Measurements from ENCODE around the gene ZNF462. TPM values are rescaled to one million over a fixed set of nuclear protein-coding genes. Genes with fewer than 3 reads are reported as not detected.

ZNF462 gene
- total and polyA plus RNA-seq, 4 donors = 0.35 to 2.1 (median 1.4) TPM

- DNase-seq (ENCODE audit: low spot score) = no peak
- H3K36me3 ChIP-seq (ENCODE audit: control insufficient read depth in 4 of 4, insufficient read depth in 3 of 4, low read depth in 1 of 4, low read length in 3 of 4) = no peaks in the 10 kb centered on the region
- peak overlapping the region in 1 of 2 donors; percentile 42 for H3K27ac ChIP-seq (ENCODE audit: low read depth in 1 of 2, low read length in 2 of 2)
- H3K9me3 ChIP-seq (ENCODE audit: control insufficient read depth in 4 of 4, low read length in 3 of 4) = no peaks in the 10 kb centered on the region
- H3K9ac ChIP-seq (ENCODE audit: low read depth in 1 of 2, low read length in 2 of 2) = no peak overlapping the region
- H3K4me3 ChIP-seq (ENCODE audit: low read depth in 1 of 3, low read length in 3 of 3) = no peak overlapping the region
- H3K27me3 ChIP-seq (ENCODE audit: control insufficient read depth in 4 of 4, insufficient read depth in 4 of 4, low read length in 3 of 4) = peaks cover 0 to 3% (median 0%) of the 10 kb centered on the region in 4 donors
- no peaks in the 10 kb centered on the region for H3K4me1 ChIP-seq (ENCODE audit: control insufficient read depth in 4 of 4, insufficient read depth in 4 of 4, low read length in 3 of 4)
- TF ChIP-seq RAD21 (IDR thresholded peaks at IDR 0.05) (no peak), NR2F2 (IDR thresholded peaks at IDR 0.05) (no peak), CTCF (IDR thresholded peaks at IDR 0.05; ENCODE audit: low read depth, low read length, missing input control) (no peak), HNF4G (IDR thresholded peaks at IDR 0.05) (no peak), RXRA (IDR thresholded peaks at IDR 0.05) (no peak)
- WGBS = 64% methylated on average over 2 of the region's 2 CpGs
These were observed 99.2 kb downstream of the ZNF462 start for GRCh38 chr9:106962122-106962521.

GRCh38 chr9:106962615-106963363 is 99.8 kb downstream of the ZNF462 start:
- Histone ChIP-seq H3K9ac (ENCODE audit: low read depth in 1 of 2, low read length in 2 of 2) (no peak overlapping the region), H3K27ac (ENCODE audit: low read depth in 1 of 2, low read length in 2 of 2) (peak overlapping the region in 1 of 2 donors; percentile 30), H3K4me1 (ENCODE audit: control insufficient read depth in 4 of 4, insufficient read depth in 4 of 4, low read length in 3 of 4) (no peaks in the 10 kb centered on the region), H3K27me3 (ENCODE audit: control insufficient read depth in 4 of 4, insufficient read depth in 4 of 4, low read length in 3 of 4) (peaks cover 0 to 3% (median 0%) of the 10 kb centered on the region in 4 donors), H3K9me3 (ENCODE audit: control insufficient read depth in 4 of 4, low read length in 3 of 4) (no peaks in the 10 kb centered on the region), H3K4me3 (ENCODE audit: low read depth in 1 of 3, low read length in 3 of 3) (no peak overlapping the region), H3K36me3 (ENCODE audit: control insufficient read depth in 4 of 4, insufficient read depth in 3 of 4, low read depth in 1 of 4, low read length in 3 of 4) (no peaks in the 10 kb centered on the region)
- WGBS = 81% methylated on average over 8 of the region's 8 CpGs
- DNase-seq (ENCODE audit: low spot score) = no peak
- TF ChIP-seq JUND (IDR thresholded peaks at IDR 0.05) = no peak
- no peak for TF ChIP-seq MAX (IDR thresholded peaks at IDR 0.05)
- peak in 1 of 2 donors; percentile 36 for TF ChIP-seq RAD21 (IDR thresholded peaks at IDR 0.05)
- TF ChIP-seq YY1 (IDR thresholded peaks at IDR 0.05) = peak; percentile 10

GRCh38 chr9:106963684-106964083 is 100.7 kb downstream of the ZNF462 start:
- H3K36me3 ChIP-seq (ENCODE audit: control insufficient read depth in 4 of 4, insufficient read depth in 3 of 4, low read depth in 1 of 4, low read length in 3 of 4) = no peaks in the 10 kb centered on the region
- TF ChIP-seq YY1 (IDR thresholded peaks at IDR 0.05) (no peak), HNF4G (IDR thresholded peaks at IDR 0.05) (no peak)
- no peak for DNase-seq (ENCODE audit: low spot score)
- H3K27ac ChIP-seq (ENCODE audit: low read depth in 1 of 2, low read length in 2 of 2) = no peak overlapping the region
- H3K9ac ChIP-seq (ENCODE audit: low read depth in 1 of 2, low read length in 2 of 2) = no peak overlapping the region
- no peaks in the 10 kb centered on the region for H3K9me3 ChIP-seq (ENCODE audit: control insufficient read depth in 4 of 4, low read length in 3 of 4)
- peaks cover 0 to 3% (median 0%) of the 10 kb centered on the region in 4 donors for H3K27me3 ChIP-seq (ENCODE audit: control insufficient read depth in 4 of 4, insufficient read depth in 4 of 4, low read length in 3 of 4)
- no peaks in the 10 kb centered on the region for H3K4me1 ChIP-seq (ENCODE audit: control insufficient read depth in 4 of 4, insufficient read depth in 4 of 4, low read length in 3 of 4)
- WGBS = 66% methylated on average over 3 of the region's 3 CpGs
- no peak overlapping the region for H3K4me3 ChIP-seq (ENCODE audit: low read depth in 1 of 3, low read length in 3 of 3)

- 76% methylated on average over 2 of the region's 2 CpGs for WGBS
- Histone ChIP-seq H3K4me3 (ENCODE audit: low read depth in 1 of 3, low read length in 3 of 3) (no peak overlapping the region), H3K9ac (ENCODE audit: low read depth in 1 of 2, low read length in 2 of 2) (no peak overlapping the region), H3K4me1 (ENCODE audit: control insufficient read depth in 4 of 4, insufficient read depth in 4 of 4, low read length in 3 of 4) (no peaks in the 10 kb centered on the region), H3K36me3 (ENCODE audit: control insufficient read depth in 4 of 4, insufficient read depth in 3 of 4, low read depth in 1 of 4, low read length in 3 of 4) (no peaks in the 10 kb centered on the region), H3K9me3 (ENCODE audit: control insufficient read depth in 4 of 4, low read length in 3 of 4) (no peaks in the 10 kb centered on the region), H3K27ac (ENCODE audit: low read depth in 1 of 2, low read length in 2 of 2) (no peak overlapping the region), H3K27me3 (ENCODE audit: control insufficient read depth in 4 of 4, insufficient read depth in 4 of 4, low read length in 3 of 4) (no peaks in the 10 kb centered on the region)
- TF ChIP-seq FOXA2 (IDR thresholded peaks at IDR 0.05) (no peak), RAD21 (IDR thresholded peaks at IDR 0.05) (no peak), CTCF (IDR thresholded peaks at IDR 0.05; ENCODE audit: low read depth, low read length, missing input control) (no peak)
- no peak for DNase-seq (ENCODE audit: low spot score)
These were observed 101.4 kb downstream of the ZNF462 start for GRCh38 chr9:106964329-106964728.

All from liver (tissue), 9 donors.